ENCODE results near the gene GMDS.

- TF ChIP-seq CTCF (IDR thresholded peaks at IDR 0.05) (no peak), EZH2 (IDR thresholded peaks at IDR 0.05; ENCODE audit: borderline replicate concordance, insufficient read depth, low read depth, low read length, poor library complexity, severe bottlenecking) (no peak)
These were observed 557.0 kb downstream of the GMDS start for GRCh38 chr6:1688396-1688795.
